Mononuclear cell (primary cell): ENCODE results near the gene TOX2. TPM values are rescaled to one million over a fixed set of nuclear protein-coding genes. Genes with fewer than 3 reads are reported as not detected.

Experiments
- H3K27me3 ChIP-seq: 2 replicates; pipeline ENCODE4 v1.6.0; 2011; ENCODE audit warnings: low read length, control low read depth; ENCODE audit not compliant: insufficient read depth
- H3K4me1 ChIP-seq: 2 replicates; pipeline ENCODE4 v1.5.1; 2011; ENCODE audit warnings: mild to moderate bottlenecking, low read length, control low read depth; ENCODE audit not compliant: insufficient read depth
- H3K4me3 ChIP-seq: 2 replicates; pipeline ENCODE4 v1.5.1; 2011; ENCODE audit warnings: mild to moderate bottlenecking, low read length, moderate library complexity
- H3K9me3 ChIP-seq: 2 replicates; pipeline ENCODE4 v1.5.1; 2011; ENCODE audit warnings: low read depth, mild to moderate bottlenecking, control low read depth, low read length
- total RNA-seq: library from RNA; depleted of rRNA; stranded (reverse); fragments of >200 nt; gene quantifications from one replicate; pipeline ENCODE4 v1.2.3, GENCODE V29; 2012

Gene TOX2
- total RNA-seq, 1 donor = 0.21 TPM

DNA sequence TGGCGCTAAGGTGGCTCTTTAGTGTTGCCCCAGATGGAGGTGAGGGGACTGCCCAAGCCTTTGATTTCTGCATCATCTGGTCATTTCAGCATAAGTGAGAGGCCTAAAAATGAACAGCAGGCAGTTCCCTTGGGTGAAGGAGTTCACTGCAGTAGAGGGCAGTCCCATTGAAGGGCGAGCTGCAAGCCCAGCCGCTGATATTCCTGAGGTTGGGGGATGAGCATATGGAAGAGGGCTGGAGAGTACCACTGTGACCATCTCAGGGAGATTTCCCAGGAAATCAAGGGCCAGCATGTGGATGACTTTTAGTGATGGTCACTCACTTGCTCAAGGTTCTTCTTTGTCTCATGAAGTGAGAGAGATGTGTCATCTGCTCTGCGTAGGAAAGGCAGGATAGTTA lies 9.3 kb downstream of the TOX2 start:
- Histone ChIP-seq H3K4me1 (peaks cover 18% of the 10 kb centered on the region), H3K4me3 (no peak overlapping the region), H3K9me3 (no peaks in the 10 kb centered on the region), H3K27me3 (peaks cover 19% of the 10 kb centered on the region)

DNA sequence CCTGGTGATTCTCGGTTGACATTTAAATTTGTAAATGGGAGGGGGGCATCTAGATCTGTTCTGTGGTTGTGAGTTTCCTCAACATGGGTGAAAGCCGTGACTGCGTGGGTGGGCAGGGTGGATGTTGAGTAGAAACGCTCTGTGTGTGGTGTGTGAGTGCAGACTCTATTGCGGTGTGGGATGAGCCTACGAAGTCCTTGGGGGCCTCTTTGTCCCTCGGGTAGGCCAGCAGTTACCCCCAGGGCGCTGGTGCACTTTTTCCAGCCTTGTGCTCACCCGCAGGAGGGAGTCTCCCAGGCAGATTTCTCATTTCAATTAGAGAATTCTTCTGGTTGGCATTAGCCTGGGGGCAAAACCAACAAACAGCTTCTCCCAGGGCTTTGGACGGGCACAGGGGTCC lies 10.6 kb downstream of the TOX2 start:
- peaks cover 18% of the 10 kb centered on the region for H3K4me1 ChIP-seq
- no peaks in the 10 kb centered on the region for H3K9me3 ChIP-seq
- peaks cover 19% of the 10 kb centered on the region for H3K27me3 ChIP-seq
- no peak overlapping the region for H3K4me3 ChIP-seq

DNA sequence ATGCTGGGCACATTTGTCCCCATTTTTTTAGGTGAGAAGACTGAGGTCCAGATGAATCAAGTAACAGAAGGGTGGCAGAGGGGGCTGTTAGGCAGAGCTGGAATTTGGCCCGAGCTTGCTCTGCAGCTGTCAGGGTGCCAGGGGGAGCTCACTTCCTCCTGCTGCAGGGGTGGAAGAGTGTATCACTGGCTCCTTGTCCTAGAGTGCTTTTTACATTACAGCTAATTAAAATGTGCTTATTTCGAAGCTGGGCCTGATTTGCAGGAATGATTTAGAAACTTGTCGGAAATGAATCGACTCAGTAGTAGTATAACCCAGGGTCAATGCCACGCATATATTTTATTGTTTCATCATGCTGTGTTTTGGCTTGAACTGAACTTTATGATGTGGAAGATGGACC lies 11.1 kb downstream of the TOX2 start:
- Histone ChIP-seq H3K4me3 (no peak overlapping the region), H3K9me3 (no peaks in the 10 kb centered on the region), H3K4me1 (peaks cover 18% of the 10 kb centered on the region), H3K27me3 (peaks cover 19% of the 10 kb centered on the region)

DNA sequence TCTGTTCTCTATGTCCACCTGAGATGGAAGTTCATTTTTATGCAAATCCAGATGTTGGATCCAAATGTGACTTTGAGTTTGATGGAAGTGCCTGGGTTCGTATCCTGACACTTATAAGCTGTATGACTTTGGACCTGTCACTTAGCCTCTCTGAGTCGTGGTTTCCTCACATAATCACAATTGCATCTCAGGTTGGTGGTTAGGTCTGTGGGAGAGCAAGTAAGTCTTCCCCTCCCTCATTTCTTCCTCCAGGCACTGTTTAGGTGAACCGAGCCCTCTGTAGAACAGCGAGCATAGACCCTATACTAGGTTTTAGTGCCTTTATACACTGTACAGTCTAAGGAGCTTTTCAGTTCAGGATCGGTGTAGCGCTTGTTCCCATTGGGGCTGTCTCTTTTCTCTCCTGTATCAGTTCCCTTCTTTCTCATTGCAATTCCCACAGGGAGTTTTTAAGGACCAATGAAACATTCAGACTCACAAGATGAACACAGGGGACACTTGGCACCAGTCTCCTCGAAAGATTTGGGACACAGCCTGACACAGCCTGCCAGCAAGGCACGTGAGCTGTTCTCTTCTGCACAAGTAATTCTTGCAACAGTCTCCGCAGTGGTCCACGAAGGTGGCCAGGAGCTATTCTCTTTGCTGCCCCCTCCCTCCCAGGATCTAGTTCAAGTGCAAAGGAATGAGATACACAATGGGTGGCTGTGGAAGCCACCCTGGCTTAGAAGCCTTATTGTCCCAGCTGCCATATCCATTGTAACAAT lies 11.8 kb downstream of the TOX2 start:
- H3K4me1 ChIP-seq = peaks cover 18% of the 10 kb centered on the region
- peaks cover 19% of the 10 kb centered on the region for H3K27me3 ChIP-seq
- no peaks in the 10 kb centered on the region for H3K9me3 ChIP-seq
- no peak overlapping the region for H3K4me3 ChIP-seq

DNA sequence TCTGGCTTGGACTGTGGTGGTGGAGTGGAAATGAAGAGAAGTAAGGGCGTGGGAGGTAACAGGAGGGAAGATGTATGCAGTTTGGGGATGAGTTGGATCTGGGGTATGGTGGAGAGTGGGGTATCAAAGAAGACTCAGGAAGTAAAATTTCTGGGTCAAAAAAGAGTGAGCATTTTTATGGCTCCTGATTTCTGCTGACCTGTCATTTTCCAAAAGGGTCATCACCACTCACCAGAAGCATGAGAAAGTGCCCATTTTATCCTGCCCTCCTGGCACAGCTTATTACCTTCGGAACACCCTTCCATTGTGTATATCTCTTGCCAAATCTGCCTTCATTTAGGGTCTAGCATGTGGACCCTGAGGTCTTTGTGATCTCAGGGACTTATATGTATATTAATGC lies 17.3 kb downstream of the TOX2 start:
- no peaks in the 10 kb centered on the region for H3K4me1 ChIP-seq
- H3K4me3 ChIP-seq = no peak overlapping the region
- H3K27me3 ChIP-seq = no peaks in the 10 kb centered on the region
- H3K9me3 ChIP-seq = no peaks in the 10 kb centered on the region

DNA sequence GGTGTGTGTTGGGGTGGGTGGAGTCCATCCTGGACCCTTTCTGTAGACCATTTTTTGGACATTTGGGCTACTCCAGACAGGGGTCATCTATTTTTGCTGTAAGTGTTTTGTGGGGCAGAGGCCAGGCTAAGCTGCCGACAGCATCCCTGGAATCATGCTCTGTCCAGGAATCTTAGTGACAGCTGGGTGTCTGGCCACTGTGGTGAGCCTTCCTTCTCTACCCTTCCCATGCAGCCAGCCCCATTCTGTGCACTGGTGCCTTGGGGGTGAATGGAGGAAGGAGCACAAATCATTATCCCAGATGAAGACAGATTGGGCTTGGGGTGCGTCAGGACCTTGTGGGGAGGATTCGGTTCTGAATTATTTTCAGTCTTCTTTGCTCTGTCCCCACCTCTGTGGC lies 20.2 kb downstream of the TOX2 start:
- peaks cover 23% of the 10 kb centered on the region for H3K4me1 ChIP-seq
- no peaks in the 10 kb centered on the region for H3K27me3 ChIP-seq
- no peaks in the 10 kb centered on the region for H3K9me3 ChIP-seq
- no peak overlapping the region for H3K4me3 ChIP-seq

DNA sequence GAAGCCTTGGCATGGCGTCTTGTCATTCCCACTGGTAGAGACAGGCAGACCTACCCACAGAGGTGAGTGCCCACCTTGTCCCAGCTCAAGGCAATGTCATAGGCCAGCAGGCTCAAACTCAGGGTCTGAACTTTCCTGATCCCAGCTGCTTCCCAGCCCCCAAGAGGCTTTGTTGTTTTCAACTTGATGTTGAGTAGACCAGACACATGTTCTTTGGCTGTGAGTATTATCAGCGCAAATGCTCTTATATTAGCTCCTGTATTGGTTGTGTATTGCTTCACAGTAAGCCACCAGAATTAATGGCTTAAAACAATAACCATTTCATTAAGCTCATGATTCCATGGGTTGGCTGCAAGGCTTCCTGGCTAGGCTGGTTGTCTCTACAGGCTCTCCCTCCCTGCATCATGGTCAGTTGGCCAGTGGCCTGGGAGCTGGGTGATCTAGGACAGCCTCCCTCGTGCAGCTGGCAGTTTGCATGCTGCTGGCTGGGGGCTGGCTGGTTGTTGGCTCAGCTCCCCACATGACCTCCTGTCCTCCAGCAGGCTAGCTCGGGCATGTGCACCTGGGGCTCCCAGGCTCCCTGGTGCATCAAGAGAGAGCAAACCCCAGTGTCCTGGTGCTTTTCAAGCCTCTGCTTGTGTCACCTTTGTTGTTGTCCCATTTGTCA lies 21.6 kb downstream of the TOX2 start:
- no peaks in the 10 kb centered on the region for H3K27me3 ChIP-seq
- peaks cover 37% of the 10 kb centered on the region for H3K4me1 ChIP-seq

DNA sequence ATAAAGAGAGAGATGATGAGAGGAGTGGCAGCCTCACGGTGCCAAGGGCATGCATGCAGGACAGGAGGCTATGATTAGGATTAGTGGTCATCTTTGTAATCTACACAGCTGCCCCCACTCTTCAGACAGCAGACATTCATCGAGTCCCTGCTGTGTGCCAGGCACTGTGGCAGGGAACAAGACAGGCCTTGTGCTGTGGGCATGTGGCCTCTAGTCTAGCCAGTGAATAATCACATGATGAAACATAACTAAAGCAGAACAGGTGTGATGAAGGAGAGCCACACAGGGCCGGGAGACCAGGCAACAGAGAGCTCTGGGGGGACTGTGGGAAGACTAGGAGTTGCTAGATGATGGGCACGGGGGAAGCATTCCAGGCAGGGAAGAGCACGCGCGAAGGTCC lies 22.2 kb downstream of the TOX2 start:
- no peaks in the 10 kb centered on the region for H3K9me3 ChIP-seq
- peaks cover 43% of the 10 kb centered on the region for H3K4me1 ChIP-seq
- H3K27me3 ChIP-seq = no peaks in the 10 kb centered on the region
- H3K4me3 ChIP-seq = no peak overlapping the region

More for the DNA sequence above, 21.6 kb downstream of the TOX2 start:
- no peak overlapping the region for H3K4me3 ChIP-seq
- H3K9me3 ChIP-seq = no peaks in the 10 kb centered on the region

DNA sequence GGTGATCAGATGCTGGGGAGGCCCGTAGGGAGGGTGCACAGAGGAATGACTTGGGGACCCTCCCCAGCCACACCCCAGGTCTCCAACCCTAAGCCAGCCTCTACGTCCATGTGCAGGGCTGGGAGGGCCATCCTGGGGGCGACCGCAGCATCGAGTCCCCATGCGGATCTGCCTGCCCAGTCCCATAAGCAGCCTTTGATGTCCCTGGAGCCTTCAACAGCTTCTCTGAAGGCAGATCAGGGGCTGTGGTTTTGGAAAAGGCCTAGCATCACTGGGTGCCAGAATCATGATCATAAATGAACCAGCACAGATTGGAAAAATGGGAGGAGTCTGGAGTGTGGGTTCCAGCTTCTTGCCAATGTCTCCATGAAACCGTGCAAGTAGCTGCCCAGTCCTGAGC lies 22.9 kb downstream of the TOX2 start:
- Histone ChIP-seq H3K9me3 (no peaks in the 10 kb centered on the region), H3K4me3 (no peak overlapping the region), H3K27me3 (no peaks in the 10 kb centered on the region), H3K4me1 (peaks cover 50% of the 10 kb centered on the region)

DNA sequence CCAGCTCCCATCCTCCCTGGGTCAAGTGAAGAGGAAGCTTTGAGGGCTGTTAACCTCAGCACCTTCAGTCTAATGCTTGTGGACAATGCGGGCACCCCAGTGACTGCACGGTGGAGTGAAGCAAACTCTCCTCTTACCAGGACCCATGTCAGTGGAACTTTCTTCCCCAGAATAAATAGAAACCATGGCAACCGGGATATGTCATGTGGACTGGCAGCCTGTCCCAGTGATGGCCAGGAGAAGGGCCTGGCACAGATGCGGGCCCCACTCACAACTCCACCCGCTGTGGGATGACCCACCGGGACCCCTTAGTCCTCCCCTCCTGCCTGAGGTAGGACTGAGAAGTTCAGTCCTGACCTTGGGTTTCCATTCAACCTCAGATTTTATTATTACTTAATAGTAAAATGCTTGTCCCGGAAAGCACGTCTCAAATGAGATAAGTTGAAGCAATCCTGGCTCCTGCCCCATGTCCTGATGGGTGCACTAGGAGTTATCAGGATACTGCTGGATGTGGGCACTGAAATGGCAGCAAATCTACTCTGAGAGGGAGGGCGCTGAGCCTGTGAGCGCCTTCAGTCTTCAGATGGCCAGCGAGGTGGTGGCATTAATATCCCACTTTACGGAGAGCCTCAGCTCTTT lies 23.5 kb downstream of the TOX2 start:
- H3K4me1 ChIP-seq = peaks cover 56% of the 10 kb centered on the region
- no peaks in the 10 kb centered on the region for H3K9me3 ChIP-seq
- no peak overlapping the region for H3K4me3 ChIP-seq
- H3K27me3 ChIP-seq = no peaks in the 10 kb centered on the region

DNA sequence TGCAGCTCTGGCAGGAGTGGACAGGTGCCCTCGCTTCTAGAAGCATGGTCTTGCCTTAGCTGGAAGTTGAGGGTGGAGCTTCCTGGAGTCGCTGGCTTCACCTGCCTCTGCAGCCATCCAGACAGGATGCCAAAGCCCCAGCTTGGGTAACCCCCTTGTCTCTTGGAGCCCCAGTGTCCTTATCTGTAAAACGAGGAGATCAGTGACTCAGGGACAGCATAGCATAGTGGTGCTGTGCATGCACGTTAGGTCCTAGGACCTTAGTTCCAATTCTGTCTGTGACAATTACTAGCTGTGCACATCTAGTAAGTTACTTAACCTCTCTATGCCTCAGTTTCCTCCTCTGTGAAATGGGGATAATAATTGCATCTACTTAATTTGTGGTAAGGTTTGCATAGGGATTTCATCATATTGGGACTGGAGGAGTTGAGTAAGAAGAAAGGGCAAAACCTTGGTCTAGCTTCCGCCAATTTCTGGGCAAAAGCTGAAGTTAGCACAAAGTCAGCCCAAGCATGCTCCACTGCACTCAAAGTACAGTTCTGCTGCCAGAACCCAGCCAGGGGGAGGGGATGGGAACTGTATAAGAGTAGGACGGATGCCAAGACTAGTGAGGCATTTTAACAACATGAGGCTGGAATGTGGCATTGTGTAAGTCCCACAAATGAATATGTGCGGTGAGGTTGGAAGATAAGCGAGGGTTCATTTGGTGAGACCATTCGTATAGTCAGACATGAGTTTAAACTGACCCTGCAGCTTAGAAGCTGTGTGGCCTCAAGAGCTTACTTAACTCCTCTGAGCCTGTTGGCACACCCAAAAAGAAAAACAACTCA lies 24.5 kb downstream of the TOX2 start:
- Histone ChIP-seq H3K27me3 (no peaks in the 10 kb centered on the region), H3K4me1 (peaks cover 64% of the 10 kb centered on the region), H3K9me3 (no peaks in the 10 kb centered on the region), H3K4me3 (no peak overlapping the region)

DNA sequence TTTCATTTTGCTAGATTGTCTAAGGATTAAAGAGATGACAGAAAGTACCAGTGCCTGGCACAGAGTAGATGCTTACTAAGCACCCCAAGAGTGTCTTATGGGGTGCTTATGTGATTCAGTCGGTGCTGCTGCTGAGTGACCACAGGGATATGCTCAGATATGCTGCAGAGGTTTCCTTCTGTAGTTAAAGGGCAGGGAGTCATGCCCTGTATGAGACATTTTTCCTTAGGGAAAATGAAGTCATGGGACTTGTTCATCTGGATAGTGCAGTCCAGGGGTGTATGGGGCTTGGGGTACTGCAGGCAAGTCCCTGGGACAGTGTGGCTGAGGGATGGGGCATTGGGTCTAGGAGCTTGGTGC lies 25.1 kb downstream of the TOX2 start:
- H3K9me3 ChIP-seq = no peaks in the 10 kb centered on the region
- H3K4me3 ChIP-seq = no peak overlapping the region
- no peaks in the 10 kb centered on the region for H3K27me3 ChIP-seq
- H3K4me1 ChIP-seq = peaks cover 70% of the 10 kb centered on the region

DNA sequence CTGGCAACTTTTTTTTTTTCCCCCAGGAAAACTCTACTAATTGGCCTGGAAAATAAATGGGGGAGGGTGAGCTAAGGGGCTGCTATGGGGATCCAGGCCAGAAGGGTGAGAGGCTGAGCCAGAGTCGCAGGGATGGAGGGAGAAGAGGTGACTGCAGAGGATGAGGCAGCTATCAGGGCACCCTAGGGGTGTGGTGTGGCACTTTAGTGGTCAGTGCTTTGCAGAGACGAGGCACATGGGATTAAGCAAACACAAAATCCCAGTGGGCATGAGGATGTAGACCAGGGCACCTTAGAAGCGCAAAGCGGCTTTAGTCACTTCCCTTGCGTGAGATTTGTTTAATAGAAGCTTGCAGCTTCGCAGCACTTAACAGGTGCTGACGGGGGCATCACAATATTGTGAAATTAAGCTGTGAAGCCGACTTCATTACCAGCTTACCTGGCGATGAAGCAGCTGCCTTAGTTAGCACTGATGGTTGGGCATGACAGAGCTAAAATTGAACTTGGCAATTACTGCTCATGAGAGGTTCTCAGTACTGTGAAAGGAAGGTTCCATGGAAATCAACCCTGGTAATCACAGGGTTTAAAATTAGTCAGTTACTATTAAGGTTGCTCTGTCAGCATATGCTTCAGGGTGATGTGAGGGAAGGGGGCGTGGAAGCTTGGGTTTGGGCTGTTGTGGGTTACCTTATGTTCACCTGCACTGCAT lies 26.0 kb downstream of the TOX2 start:
- Histone ChIP-seq H3K27me3 (no peaks in the 10 kb centered on the region), H3K9me3 (no peaks in the 10 kb centered on the region), H3K4me3 (no peak overlapping the region), H3K4me1 (peaks cover 72% of the 10 kb centered on the region)

DNA sequence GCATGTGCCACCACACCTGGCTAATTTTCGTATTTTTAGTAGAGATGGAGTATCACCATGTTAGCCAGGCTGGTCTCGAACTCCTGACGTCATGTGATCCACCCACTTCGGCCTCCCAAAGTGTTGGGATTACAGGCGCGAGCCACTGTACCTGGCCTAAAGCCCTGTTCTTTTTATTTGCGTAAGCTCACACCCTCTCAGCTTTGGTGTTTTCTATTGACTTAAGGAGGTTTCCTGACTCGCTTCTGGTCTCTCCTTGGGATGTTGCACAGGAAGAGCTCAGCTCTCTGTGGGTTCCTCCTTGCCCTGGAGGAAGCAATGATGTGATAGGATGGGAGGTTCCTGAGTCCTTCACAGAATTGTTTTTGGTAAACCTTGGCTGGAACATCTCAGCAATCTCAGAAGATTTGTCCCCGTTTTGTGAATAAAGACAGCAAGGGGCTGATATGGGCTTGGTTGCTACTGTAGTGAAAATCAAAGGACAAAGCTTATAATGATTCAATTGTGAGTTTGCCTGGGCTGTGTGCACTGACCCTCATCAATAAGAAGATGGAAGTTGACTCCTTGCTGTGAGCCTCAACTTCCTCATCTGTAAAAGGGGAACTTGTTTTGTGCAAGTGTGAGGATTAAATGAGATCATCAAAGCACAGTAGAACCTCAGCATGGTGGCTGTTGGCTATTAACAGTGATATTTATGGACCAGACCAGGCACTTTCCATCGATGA lies 27.0 kb downstream of the TOX2 start:
- no peaks in the 10 kb centered on the region for H3K27me3 ChIP-seq
- peaks cover 72% of the 10 kb centered on the region for H3K4me1 ChIP-seq
- H3K9me3 ChIP-seq = no peaks in the 10 kb centered on the region
- H3K4me3 ChIP-seq = no peak overlapping the region
